GM12801 (cell line): ENCODE data around the gene FBXO8.

Source experiments
- CTCF ChIP-seq: IDR thresholded peaks from one replicate; pipeline ENCODE4 v1.5.1; 2011; ENCODE audit warnings: control low read depth; ENCODE audit not compliant: insufficient read length; ENCODE audit errors: extremely low read depth

The FBXO8 gene

DNA sequence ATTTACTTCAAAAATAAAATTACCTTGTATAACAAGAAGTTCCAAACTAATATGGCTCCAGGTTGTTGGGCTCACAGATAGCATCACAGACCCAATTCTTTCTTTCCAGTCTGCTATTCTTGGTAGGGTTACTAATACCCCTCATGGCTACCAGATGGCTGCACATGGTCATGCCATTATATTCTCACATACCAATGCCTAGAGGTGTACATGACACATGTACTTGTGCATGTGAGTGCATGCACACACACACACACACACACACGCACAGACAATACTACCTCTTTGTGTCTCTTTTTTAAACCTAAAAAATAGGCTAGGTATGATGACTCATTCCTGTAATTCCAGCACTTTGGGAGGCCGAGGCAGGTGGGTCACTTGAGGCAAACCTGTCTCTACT lies 31.1 kb downstream of the FBXO8 start:
- TF ChIP-seq CTCF = no peak

- no peak for TF ChIP-seq CTCF
Observed at GRCh38 chr4:174248407-174248806, 35.1 kb downstream of the FBXO8 start.

DNA sequence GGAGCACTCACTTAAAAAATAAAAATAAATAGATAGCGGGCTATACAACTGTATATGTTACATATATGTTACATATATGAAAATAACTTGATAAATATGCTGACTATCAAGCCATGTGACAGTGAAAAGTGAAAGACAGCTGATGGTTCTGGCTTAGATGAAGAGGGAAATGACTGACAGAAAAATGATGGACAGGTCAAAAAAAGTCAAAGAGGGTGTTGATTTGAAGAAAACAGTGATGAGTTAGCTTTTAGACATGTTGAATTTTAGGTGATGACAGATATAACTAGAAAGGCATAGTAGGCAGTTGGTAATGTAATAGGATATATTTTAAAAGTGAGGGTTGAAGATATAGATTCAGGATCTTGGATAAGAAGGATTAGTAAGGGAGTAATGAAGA lies 37.8 kb downstream of the FBXO8 start:
- TF ChIP-seq CTCF = no peak

GRCh38 chr4:174244441-174244840 lies 39.0 kb downstream of the FBXO8 start:
- no peak for TF ChIP-seq CTCF

DNA sequence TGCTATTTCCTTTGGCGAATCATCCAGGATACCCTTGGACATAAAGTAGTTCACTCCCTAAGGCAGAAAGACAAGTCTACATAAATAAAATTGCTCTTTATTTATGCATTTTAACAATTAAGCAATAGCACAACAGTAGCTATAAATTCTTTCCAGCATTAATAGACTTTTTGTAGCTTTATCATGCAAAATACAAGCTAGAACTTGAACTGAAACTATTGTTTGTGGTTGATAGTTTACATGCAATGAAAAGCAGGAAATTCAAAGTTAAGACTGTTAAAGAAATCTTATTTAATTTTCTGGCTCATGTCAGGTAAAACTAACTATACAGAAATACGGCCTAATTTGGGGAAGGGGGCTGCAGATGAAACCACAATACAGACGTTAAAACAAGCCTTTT lies 42.3 kb downstream of the FBXO8 start:
- no peak for TF ChIP-seq CTCF

GRCh38 chr4:174236359-174236758 lies 47.1 kb downstream of the FBXO8 start:
- TF ChIP-seq CTCF = no peak

DNA sequence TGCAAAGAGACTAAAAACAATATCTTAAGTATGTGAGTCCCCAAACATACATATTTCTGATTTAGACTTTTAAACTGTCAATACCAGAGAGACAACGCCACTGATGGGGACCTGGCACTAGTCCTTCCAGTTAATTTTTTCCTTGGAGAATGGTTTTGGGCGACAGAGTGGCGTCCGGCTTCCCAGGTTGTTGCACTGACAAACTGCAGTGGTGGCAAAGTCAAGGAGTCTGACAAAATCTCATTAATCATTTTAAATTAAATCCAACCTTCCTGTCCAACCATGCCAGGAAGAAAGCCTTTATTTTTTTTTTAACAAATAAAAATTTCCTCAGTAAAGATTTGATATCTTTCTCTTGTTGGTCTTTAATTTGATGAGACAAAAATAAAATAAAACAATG lies 52.8 kb downstream of the FBXO8 start:
- TF ChIP-seq CTCF = no peak

DNA sequence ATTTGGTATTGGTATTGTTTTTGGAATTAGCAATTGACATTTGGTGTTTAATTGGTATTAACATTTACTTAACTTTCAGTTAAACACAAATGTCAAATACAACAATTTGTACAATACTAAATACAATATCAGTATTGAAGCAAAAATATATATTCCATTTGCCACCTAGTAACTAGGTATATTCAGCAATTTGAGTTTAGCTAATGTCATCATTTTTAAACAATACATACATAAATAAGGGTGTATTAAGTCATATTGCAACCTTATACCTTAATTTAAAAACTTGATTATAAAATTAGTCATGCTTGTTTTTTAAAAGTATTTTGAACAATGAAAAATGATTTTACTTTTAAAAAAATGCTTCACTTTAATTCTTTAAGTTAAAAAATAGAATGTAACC lies 53.3 kb downstream of the FBXO8 start:
- no peak for TF ChIP-seq CTCF
